ENCODE results near the gene FAM170B.

Gene FAM170B

DNA sequence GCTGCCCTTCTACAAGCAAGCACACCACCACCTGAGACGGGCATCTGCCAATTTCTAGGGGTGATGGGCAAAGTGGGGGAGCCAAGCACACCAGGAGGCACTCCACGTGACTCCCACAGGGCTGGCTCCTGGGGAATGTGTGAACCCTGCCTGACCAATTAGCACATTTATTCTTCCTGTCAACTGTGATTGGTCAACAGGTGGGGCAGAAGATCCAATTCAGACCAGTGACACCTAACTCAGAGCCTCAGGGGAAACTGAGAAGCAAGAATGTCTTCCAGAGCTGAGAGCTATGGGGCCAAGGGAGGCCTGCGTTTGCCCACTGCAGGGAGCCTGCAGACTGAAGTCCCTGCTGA is 38.9 kb upstream of the FAM170B start (continued):
- TF ChIP-seq, protein P1, sequence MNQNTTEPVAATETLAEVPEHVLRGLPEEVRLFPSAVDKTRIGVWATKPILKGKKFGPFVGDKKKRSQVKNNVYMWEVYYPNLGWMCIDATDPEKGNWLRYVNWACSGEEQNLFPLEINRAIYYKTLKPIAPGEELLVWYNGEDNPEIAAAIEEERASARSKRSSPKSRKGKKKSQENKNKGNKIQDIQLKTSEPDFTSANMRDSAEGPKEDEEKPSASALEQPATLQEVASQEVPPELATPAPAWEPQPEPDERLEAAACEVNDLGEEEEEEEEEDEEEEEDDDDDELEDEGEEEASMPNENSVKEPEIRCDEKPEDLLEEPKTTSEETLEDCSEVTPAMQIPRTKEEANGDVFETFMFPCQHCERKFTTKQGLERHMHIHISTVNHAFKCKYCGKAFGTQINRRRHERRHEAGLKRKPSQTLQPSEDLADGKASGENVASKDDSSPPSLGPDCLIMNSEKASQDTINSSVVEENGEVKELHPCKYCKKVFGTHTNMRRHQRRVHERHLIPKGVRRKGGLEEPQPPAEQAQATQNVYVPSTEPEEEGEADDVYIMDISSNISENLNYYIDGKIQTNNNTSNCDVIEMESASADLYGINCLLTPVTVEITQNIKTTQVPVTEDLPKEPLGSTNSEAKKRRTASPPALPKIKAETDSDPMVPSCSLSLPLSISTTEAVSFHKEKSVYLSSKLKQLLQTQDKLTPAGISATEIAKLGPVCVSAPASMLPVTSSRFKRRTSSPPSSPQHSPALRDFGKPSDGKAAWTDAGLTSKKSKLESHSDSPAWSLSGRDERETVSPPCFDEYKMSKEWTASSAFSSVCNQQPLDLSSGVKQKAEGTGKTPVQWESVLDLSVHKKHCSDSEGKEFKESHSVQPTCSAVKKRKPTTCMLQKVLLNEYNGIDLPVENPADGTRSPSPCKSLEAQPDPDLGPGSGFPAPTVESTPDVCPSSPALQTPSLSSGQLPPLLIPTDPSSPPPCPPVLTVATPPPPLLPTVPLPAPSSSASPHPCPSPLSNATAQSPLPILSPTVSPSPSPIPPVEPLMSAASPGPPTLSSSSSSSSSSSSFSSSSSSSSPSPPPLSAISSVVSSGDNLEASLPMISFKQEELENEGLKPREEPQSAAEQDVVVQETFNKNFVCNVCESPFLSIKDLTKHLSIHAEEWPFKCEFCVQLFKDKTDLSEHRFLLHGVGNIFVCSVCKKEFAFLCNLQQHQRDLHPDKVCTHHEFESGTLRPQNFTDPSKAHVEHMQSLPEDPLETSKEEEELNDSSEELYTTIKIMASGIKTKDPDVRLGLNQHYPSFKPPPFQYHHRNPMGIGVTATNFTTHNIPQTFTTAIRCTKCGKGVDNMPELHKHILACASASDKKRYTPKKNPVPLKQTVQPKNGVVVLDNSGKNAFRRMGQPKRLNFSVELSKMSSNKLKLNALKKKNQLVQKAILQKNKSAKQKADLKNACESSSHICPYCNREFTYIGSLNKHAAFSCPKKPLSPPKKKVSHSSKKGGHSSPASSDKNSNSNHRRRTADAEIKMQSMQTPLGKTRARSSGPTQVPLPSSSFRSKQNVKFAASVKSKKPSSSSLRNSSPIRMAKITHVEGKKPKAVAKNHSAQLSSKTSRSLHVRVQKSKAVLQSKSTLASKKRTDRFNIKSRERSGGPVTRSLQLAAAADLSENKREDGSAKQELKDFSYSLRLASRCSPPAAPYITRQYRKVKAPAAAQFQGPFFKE (tag by site-specific recombination; IDR thresholded peaks at IDR 0.05; ENCODE audit: borderline replicate concordance) = no peak
- TF ChIP-seq ZNF112 (tag by site-specific recombination; IDR thresholded peaks at IDR 0.05) (no peak), ZNF2 (tag by site-specific recombination; IDR thresholded peaks at IDR 0.05) (no peak), ZNF561 (tag by site-specific recombination; IDR thresholded peaks at IDR 0.05; ENCODE audit: borderline replicate concordance) (no peak), ZNF837 (tag by site-specific recombination; IDR thresholded peaks at IDR 0.05) (no peak), ZNF214 (tag by site-specific recombination; IDR thresholded peaks at IDR 0.05; ENCODE audit: borderline replicate concordance) (no peak), ZNF558 (tag by site-specific recombination; IDR thresholded peaks at IDR 0.05) (no peak), ZBTB48 (tag by site-specific recombination; IDR thresholded peaks at IDR 0.05) (no peak), ZNF514 (tag by site-specific recombination; IDR thresholded peaks at IDR 0.05) (no peak), YY2 (tag by site-specific recombination; IDR thresholded peaks at IDR 0.05) (no peak), MZF1 (tag by site-specific recombination; IDR thresholded peaks at IDR 0.05; ENCODE audit: borderline replicate concordance) (no peak), ZNF114 (tag by site-specific recombination; IDR thresholded peaks at IDR 0.05) (no peak)

GRCh38 chr10:49172061-49172776 is 38.4 kb upstream of the FAM170B start:
- Histone ChIP-seq H3K9me3 (ENCODE audit: control insufficient read depth, insufficient read depth, low read depth, low read length) (no peaks in the 10 kb centered on the region), H3K36me3 (ENCODE audit: control insufficient read depth in 2 of 2, insufficient read depth in 1 of 2, low read length in 2 of 2) (no peaks in the 10 kb centered on the region), H3K4me3 (ENCODE audit: low read depth, low read length) (no peak overlapping the region), H3K4me1 (ENCODE audit: control insufficient read depth, insufficient read depth, low read length) (no peaks in the 10 kb centered on the region), H3K27ac (ENCODE audit: extremely low read depth, low read depth, low read length) (no peak overlapping the region)
- ChIA-PET CTCF (no interaction called here), POLR2A (no interaction called here)
- TF ChIP-seq, protein P2, sequence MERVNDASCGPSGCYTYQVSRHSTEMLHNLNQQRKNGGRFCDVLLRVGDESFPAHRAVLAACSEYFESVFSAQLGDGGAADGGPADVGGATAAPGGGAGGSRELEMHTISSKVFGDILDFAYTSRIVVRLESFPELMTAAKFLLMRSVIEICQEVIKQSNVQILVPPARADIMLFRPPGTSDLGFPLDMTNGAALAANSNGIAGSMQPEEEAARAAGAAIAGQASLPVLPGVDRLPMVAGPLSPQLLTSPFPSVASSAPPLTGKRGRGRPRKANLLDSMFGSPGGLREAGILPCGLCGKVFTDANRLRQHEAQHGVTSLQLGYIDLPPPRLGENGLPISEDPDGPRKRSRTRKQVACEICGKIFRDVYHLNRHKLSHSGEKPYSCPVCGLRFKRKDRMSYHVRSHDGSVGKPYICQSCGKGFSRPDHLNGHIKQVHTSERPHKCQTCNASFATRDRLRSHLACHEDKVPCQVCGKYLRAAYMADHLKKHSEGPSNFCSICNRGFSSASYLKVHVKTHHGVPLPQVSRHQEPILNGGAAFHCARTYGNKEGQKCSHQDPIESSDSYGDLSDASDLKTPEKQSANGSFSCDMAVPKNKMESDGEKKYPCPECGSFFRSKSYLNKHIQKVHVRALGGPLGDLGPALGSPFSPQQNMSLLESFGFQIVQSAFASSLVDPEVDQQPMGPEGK (tag by site-specific recombination; IDR thresholded peaks at IDR 0.05) = no peak
- no peak for TF ChIP-seq ZNF202 (tag by site-specific recombination; IDR thresholded peaks at IDR 0.05; ENCODE audit: borderline replicate concordance)
- no peak for TF ChIP-seq GLIS2 (tag by site-specific recombination; IDR thresholded peaks at IDR 0.05)
- TF ChIP-seq ZNF433 (tag by site-specific recombination; IDR thresholded peaks at IDR 0.05; ENCODE audit: low read depth) = no peak
- TF ChIP-seq ZNF558 (tag by site-specific recombination; IDR thresholded peaks at IDR 0.05) = no peak
- TF ChIP-seq ZNF510 (tag by site-specific recombination; IDR thresholded peaks at IDR 0.05; ENCODE audit: insufficient replicate concordance) = no peak
- TF ChIP-seq ZNF398 (tag by site-specific recombination; IDR thresholded peaks at IDR 0.05) = no peak
- no peak for TF ChIP-seq ZNF747 (tag by site-specific recombination; IDR thresholded peaks at IDR 0.05)
- TF ChIP-seq ZNF26 (tag by site-specific recombination; IDR thresholded peaks at IDR 0.05) = no peak
